Esophagus muscularis mucosa (tissue), 4 donors: ENCODE results near the gene TRAPPC6A.

Experiments used
- CTCF ChIP-seq, 3 experiments: fragments of 200-600 bp in 2 of 3; fragments of 450-650 bp in 1 of 3; sonication (generic) in 2 of 3; IDR thresholded peaks; one replicate each; pipeline ENCODE4 v1.5.1; 2017 to 2019; ENCODE audit warnings: antibody characterized with exemption in 3 of 3, mild to moderate bottlenecking in 2 of 3, moderate library complexity in 1 of 3
- EP300 ChIP-seq: sonication (generic); formaldehyde crosslinking; IDR thresholded peaks from one replicate; pipeline ENCODE4 v1.6.1; 2017; ENCODE audit warnings: antibody characterized with exemption
- POLR2A ChIP-seq: fragments of 450-650 bp; IDR thresholded peaks from one replicate; pipeline ENCODE4 v1.6.1; 2017; ENCODE audit warnings: antibody characterized with exemption, moderate library complexity, mild to moderate bottlenecking, low read depth
- POLR2AphosphoS5 ChIP-seq, 2 donors: sonication (generic); formaldehyde crosslinking; IDR thresholded peaks; one replicate each; pipeline ENCODE4 v1.6.1; 2017; ENCODE audit warnings: antibody characterized with exemption in 2 of 2

DNA sequence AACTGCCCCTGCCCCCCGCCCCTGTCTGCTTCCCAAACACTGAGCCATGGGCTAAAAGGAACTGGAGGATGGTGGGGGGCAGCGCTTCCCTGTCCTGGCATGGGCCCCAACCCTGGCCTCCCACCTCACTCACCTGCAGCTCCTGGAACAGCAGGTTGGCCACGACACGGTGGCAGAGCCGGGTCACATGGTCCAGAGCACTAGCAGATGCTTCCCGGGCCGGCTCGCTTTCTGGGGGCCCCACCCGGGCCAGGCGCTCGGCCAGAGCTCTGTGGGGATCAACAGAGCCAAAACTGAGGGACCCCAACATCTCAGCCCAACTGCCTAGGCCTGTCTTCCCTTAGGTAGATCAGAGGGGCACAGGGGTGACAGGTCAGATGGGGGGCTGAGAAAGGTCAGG, 46.6 kb upstream of the TRAPPC6A start:
- TF ChIP-seq CTCF (IDR thresholded peaks at IDR 0.05) (no peak), POLR2AphosphoS5 (IDR thresholded peaks at IDR 0.05) (no peak), POLR2A (no peak), EP300 (no peak)
